ENCODE measurements around the gene FOXC1.

Gene FOXC1

DNA sequence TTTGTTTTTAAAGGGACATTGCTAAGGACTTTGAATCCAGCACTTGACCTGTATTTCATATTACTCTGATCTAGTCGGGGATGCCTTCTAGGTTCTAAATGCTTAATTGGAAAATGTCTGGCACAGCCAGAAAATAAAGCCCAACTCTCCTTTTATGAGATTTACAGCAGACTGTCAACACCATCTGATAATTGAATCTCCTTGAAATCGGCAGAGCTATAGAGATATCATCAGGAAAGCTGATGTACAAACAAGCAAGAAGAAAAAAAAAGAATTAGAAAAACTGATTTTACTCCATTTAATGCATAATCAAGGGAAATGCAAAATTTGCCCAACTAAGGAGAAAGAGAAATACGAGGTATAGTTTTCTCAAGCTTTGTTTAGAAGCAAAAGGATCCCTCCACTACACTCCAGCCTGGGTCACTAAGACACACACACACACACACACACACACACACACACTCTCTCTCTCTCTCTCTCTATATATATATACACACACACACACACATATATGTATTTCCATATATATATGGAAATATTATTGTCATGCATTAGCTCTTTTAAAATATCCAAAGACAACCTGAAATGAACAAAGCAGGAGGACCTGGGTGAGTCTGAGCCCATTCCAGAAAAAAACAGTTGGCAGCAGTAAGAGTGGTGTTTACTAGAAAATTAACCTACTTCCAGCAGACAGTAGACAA, 9.5 kb upstream of the FOXC1 start:
- no peak for DNase-seq (ENCODE audit: low read depth)

DNA sequence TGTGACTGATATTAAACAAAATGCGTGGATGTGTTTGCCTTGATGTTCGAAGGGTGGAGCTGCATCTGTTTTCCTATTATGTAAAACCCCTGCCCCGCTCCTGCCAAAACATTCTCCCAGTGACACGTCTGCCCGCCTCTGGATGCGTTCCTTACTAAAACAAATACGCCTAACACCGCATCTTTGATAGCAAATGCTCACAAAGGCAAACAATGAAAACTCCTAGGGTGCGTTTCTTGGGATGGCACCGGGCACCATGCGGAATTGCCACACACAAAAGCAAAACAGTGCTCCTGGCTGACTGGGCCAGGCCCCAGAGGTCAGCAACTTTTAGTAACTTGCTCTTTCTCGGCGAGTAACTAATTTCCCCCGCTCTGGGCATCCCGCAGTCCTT, 9.0 kb upstream of the FOXC1 start:
- no peak for DNase-seq (ENCODE audit: low read depth)

DNA sequence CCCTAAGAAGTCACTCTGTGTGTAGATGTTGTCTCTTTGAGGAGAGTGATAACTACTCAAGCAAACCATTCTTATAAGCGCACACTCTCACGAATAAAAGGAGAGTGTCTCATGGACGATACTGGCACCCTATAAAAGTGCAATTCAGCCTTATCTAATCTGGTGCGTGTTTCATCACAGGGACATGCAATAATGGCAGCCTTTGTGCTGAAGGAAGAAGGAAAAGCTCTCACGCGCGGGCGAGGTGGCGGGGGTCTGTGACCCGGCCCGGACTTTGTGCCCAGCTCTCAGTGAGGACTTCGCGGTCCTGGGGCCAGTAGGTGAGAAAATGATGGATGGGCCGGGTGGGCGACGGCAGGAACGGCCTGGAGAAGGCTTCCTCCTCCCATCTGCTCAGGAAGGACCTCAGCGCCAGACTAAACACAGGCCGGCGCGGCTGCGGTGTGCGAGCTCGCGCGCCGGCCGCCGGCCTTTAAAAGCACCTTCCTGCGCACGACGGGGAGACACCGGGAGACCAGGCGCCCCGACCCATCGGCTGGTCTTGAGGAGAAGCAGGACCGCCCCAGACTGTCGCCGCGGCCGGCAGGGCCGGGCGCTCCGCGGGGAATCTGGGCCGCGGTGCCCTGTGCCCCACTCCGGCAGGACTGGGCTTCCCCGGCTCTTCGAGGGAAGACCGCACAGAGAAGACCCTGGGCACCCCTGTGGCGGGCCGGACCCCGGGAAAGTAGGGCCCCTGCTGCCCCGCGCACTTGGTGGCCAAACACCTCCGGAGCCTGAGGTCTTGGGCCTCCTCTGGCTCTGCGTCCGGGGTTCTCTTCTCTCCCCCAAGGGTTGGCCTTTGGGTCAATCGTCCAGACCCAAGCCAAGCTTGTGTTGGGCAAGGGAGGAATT, 8.3 kb upstream of the FOXC1 start:
- no peak for DNase-seq (ENCODE audit: low read depth)

DNA sequence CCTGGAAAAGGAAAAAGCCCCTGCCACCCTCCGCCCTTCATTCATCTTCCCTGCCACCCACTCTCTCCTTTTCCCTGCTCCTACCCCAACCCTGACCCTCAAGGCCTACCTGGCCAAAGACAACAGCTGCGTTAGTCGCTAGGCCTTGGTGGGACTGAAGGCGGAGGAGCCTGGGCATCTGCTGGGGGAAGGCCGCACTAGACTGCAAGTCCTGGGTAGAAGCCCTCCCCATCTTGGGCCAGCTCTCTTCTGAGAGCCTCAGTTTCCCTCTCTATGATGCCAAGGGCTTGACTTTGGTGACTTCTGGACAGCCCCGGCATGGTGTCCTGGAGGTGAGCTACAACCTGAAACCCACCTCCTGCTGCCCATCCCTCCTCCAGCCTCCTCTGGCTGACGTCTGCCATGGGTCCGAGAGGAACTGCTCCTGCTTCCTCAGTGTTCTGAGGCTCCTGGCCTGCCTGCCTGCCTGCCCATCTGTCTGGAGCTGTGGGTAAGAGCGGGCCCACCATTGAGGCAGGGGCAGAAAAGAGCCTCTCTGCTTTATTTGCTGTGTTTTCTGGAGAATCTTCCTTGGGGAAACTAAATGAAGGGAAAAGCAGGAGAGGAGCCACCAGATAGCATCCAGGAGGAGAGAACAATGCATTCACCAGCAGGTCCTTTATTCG, 7.5 kb upstream of the FOXC1 start:
- DNase-seq (ENCODE audit: low read depth): no peak

DNA sequence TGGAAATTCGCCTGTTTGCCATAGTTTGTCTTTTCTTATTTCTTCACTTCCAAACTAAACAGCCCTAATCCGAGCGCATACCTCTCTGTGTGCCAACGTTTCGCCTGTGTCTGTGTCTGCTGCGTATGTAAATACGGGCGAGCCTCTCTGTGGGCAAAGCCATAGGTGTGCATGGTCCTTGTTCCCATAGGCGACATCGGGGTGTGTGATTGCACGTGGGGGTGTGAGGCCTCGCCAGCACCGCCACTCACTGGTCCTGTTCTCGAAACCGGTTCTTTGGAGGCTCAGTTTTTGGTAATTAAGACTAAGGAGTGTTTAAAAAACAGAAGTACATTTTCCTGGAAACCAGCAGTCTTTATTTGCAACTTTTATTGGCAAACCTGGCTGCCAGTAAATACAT, 6.0 kb upstream of the FOXC1 start:
- DNase-seq (ENCODE audit: low read depth): no peak

DNA sequence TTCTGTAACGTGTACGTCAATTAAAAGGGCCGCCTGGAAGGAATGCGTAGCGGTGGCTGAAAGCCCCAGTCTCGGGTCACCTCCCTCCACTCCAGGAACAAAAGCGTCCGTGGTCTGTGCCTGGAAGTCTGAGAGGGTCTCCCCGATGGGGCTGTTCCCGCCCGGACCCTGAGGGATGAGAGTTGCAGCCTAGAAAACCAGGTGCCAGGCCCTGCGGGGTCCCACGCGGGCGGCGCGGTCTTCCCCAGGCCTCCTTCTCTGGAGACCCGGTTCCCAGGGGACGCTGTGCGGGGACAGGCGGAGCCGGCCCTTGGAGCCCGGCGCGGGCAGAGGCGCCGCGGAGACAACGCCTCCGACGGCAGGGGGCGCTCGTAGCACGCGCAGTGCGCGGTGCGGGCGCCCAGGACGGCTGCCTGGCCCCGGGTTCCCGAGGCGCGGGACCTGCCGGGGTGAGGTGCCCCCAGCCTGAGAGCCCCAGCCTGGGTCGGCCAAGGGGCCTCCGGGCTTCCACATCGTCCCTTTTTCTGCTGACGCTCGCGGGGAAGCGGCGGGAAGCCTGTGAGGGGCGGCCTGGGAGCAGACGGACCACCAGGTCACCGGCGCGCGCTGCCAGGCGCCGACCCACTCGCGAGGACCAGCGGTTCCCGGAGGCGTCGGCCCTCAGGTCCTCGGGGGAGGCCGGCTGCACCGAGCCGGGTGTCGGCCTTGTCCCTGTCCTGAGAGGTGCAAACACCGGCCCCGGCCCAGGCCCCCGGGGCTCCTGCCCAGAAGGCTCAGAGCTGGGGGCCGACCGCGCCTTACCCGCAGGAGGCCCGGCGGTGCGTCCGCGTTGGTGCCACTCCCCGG, 5.3 kb upstream of the FOXC1 start:
- no peak for DNase-seq (ENCODE audit: low read depth)

DNA sequence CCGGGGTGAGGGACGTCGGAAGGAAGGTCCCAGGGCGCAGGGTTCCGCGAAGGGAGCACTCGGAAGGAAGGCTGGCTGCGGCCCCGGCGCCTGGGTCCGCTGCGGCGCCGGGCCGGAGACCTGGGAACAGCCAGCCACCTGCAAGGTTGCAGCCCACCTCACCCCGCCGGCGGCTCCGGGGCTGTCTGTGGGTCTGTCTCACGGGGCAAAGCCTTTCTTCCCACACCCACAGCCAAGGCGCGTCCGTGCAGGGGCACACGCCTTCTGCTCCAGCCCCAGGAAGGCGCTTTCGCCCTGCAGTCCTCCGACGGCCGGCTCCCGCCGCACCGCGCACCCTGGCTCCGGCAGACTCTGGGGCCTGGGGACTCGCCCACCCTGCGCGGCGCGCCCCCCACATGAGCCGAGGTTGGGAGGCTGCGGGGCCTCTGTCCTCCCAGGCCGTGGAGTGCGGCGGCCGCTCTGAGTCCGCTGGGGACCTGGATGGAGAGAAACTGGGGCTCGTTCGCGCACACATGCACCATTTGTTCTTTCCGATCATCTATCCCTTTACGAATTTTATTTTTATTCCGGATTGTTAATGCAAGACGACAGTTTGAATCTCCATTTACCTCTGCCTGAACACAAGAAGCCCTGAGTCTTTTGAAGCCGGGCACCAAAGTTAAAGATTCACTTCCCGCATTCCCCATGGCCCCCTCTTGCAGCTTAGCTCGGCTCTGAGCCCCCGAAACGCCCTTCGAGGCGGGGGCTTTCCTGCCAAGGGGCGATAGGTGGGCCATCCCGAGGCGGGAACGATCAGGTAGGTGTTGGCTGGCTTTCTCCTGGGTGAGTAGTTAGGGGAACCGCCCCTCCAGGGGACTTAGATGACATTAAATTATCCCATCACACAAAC, 4.5 kb upstream of the FOXC1 start:
- no peak for DNase-seq (ENCODE audit: low read depth)

DNA sequence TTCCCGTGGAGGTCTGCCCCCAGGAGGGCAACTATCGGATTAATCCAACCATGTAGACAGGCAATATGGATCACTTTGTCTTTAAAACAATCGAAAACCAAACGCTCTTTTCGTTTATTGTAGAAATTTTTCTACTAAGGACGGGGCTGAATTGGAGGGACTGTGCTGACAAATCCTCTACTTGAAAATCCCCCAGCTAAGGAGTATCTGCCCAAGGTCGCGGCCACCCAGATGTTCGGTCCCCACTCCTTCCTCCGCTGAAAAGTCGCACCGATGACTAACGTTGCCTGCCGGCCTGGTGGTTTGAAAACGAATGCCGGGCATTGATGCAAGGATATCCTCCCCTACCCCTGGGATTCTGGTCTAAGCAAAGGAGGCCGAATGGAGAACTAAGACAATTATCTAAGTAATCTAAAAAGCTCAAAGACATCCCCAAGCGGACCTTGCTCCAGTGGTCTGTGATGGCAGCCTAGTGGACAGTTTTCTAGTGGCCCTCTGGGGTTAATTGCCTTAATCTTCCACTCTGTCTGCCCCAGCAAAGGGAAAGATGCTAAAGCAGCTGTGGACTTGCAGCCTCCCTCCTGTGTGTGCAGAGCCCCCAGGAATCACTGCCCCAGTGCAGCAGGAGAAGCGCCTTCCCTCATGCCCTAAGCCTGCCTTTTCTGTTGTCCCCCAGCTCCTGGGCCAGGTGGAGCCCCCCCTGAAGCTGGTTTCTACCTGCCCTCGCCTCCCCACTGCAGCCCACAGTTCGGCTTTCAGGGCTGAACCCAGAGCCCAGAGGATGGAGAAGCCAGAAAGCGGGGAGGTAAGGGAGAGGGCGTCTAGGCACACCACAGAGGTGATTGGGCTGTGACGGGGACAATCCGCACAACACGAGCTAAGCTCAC, 3.6 kb upstream of the FOXC1 start:
- no peak for DNase-seq (ENCODE audit: low read depth)

DNA sequence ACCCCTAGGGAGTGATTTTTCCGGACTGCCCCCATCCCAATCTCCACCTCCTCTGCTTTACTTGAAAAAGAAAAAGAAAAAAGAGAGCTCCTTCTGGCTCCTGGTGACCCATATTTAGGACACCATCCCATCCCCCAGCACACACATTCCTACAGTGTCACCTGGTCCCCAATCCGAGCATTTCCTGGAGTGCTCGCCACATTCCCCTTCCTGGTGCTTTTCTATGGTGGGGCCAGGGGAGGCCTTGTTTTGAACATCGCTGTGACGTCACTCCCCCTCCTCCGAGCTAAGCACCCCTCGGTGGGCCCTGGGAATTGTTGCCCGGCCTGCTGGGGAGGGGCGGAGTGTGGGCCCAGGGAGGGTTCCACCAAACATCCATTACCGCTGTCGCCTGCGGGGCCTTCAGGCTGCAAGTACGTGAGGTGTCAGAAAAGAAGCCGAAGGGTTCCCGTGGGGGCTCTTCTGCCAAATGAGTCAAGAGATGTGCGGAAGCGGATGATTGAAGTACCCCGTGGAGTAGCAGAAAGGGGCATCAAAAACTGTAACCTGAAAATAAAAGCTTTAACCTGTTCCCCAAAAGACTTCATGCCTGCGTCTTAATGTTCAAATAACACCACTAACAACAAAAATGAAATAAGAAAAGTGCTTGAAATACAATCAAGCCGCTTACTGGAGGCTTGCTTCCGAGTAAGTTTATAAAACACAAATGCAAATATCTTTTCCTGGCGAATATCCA, 2.8 kb upstream of the FOXC1 start:
- DNase-seq (ENCODE audit: low read depth): no peak

DNA sequence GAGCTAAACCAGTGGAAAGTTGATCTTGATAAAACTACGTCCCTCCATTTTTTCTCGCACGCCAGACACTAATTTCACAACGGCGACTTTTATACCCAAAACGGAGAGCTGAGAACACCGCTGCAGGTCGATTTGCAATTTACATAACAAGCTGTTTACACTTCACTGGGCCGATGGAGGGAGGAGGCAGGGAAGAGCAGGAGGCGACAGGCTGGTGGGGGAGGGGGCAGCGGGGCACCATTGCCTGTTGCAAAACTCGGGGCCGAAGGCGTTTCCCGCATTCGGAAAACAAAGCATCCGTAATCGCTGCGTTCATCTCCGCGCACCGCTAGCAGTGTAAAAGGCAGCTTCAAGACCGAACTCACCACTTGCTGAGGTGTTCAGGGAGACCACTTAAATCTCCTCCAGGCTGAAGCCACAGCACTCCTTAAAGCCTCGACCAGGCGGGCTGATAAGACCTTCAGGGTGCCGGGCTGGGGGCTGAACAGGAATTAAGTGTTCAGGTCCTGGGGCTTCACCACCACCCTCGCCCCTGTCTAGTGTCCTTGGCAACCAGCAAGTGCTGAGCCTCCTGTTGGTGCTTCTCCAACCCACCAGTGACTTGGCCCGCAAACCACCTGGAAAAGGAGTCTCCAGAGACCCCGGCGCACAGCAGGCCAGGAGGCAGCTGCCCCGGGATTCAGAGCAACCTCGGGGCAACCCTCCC, 2.0 kb upstream of the FOXC1 start:
- no peak for DNase-seq (ENCODE audit: low read depth)

DNA sequence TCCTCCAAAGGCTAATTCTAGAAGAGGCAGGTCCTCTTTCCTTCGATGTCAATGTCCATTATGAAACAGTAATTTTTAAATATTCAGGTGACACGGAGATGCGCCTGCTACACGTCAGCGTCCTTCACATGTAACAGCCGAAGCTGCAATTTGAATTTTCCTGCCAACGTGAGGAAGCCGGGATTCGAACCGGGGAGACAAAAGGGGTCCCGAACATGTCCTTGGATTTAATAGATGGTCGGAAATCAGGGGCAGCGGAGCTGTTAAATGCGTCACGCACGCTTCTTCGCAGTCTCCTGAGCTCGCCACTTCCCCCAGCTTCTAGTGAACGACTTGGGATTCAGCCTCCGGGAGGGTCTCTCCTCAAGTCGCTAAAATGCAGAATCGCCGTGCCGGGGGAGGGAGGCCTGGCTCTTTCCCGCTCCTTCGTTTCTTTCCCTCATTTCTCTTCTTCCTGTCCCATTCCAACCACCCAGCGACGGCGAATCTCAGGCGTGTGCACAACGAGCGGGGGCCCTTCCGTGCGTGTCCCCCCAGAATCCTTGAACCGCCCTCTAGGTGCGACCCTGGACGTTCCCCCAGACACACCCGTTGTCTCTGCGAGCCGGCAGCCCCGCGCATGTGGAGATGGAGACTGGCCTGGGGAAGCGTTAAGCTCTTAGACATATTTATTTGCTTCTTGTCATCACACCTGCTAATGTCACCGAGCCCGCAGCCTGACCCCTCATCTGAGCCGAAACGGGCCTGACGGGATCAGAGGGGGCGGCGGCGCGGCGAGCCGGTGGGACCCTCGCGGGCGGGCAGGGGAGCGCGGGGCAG, 1.3 kb upstream of the FOXC1 start:
- no peak for DNase-seq (ENCODE audit: low read depth)

DNA sequence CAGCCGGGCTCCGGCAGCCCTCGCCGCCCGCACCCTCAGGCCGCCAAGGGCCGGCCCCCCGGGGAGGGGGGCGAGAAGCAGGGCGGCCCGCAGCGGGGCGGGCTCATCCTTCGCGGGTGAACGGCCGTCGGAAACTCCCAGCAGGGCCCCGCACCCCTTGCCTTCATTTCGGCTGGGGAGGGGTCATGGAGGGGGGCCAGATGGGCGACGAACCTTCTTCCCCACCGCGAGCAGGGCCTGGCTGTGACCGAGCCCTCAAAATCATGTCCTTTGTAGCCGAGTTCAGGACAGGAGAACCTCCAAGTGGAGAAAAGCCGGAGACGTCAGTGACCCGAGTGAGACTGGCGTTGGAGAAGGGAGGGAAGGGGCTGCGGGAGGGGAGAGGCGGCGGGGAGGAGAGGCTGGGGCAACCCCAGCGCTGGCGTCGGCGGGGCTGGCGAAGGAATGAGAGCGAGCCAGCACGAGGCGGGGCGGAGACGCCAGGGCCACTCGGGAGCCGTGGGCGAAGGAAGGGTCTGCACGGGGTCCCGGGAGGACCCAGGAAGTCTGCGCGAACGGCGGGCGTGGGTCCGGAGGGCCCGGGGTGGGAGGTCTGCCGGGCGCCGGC, 571 bp upstream of the FOXC1 start:
- no peak for DNase-seq (ENCODE audit: low read depth)

DNA sequence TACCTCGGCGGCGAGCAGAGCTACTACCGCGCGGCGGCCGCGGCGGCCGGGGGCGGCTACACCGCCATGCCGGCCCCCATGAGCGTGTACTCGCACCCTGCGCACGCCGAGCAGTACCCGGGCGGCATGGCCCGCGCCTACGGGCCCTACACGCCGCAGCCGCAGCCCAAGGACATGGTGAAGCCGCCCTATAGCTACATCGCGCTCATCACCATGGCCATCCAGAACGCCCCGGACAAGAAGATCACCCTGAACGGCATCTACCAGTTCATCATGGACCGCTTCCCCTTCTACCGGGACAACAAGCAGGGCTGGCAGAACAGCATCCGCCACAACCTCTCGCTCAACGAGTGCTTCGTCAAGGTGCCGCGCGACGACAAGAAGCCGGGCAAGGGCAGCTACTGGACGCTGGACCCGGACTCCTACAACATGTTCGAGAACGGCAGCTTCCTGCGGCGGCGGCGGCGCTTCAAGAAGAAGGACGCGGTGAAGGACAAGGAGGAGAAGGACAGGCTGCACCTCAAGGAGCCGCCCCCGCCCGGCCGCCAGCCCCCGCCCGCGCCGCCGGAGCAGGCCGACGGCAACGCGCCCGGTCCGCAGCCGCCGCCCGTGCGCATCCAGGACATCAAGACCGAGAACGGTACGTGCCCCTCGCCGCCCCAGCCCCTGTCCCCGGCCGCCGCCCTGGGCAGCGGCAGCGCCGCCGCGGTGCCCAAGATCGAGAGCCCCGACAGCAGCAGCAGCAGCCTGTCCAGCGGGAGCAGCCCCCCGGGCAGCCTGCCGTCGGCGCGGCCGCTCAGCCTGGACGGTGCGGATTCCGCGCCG, 994 bp downstream of the FOXC1 start:
- DNase-seq (ENCODE audit: low read depth): no peak

DNA sequence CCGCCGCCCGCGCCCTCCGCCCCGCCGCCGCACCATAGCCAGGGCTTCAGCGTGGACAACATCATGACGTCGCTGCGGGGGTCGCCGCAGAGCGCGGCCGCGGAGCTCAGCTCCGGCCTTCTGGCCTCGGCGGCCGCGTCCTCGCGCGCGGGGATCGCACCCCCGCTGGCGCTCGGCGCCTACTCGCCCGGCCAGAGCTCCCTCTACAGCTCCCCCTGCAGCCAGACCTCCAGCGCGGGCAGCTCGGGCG, 1.5 kb downstream of the FOXC1 start:
- DNase-seq (ENCODE audit: low read depth): no peak

DNA sequence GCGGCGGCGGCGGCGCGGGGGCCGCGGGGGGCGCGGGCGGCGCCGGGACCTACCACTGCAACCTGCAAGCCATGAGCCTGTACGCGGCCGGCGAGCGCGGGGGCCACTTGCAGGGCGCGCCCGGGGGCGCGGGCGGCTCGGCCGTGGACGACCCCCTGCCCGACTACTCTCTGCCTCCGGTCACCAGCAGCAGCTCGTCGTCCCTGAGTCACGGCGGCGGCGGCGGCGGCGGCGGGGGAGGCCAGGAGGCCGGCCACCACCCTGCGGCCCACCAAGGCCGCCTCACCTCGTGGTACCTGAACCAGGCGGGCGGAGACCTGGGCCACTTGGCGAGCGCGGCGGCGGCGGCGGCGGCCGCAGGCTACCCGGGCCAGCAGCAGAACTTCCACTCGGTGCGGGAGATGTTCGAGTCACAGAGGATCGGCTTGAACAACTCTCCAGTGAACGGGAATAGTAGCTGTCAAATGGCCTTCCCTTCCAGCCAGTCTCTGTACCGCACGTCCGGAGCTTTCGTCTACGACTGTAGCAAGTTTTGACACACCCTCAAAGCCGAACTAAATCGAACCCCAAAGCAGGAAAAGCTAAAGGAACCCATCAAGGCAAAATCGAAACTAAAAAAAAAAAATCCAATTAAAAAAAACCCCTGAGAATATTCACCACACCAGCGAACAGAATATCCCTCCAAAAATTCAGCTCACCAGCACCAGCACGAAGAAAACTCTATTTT, 2.0 kb downstream of the FOXC1 start:
- DNase-seq (ENCODE audit: low read depth): no peak

DNA sequence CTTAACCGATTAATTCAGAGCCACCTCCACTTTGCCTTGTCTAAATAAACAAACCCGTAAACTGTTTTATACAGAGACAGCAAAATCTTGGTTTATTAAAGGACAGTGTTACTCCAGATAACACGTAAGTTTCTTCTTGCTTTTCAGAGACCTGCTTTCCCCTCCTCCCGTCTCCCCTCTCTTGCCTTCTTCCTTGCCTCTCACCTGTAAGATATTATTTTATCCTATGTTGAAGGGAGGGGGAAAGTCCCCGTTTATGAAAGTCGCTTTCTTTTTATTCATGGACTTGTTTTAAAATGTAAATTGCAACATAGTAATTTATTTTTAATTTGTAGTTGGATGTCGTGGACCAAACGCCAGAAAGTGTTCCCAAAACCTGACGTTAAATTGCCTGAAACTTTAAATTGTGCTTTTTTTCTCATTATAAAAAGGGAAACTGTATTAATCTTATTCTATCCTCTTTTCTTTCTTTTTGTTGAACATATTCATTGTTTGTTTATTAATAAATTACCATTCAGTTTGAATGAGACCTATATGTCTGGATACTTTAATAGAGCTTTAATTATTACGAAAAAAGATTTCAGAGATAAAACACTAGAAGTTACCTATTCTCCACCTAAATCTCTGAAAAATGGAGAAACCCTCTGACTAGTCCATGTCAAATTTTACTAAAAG, 2.7 kb downstream of the FOXC1 start:
- no peak for DNase-seq (ENCODE audit: low read depth)

Measured in GM04503 (cell line).